ENCODE data around the gene YY1AP1.
"Not testable (repeated sequence)": the region's sequence is repeated elsewhere in the genome, so short reads cannot be mapped to it uniquely, and the experiment has no call there.

- TF ChIP-seq, protein P1, sequence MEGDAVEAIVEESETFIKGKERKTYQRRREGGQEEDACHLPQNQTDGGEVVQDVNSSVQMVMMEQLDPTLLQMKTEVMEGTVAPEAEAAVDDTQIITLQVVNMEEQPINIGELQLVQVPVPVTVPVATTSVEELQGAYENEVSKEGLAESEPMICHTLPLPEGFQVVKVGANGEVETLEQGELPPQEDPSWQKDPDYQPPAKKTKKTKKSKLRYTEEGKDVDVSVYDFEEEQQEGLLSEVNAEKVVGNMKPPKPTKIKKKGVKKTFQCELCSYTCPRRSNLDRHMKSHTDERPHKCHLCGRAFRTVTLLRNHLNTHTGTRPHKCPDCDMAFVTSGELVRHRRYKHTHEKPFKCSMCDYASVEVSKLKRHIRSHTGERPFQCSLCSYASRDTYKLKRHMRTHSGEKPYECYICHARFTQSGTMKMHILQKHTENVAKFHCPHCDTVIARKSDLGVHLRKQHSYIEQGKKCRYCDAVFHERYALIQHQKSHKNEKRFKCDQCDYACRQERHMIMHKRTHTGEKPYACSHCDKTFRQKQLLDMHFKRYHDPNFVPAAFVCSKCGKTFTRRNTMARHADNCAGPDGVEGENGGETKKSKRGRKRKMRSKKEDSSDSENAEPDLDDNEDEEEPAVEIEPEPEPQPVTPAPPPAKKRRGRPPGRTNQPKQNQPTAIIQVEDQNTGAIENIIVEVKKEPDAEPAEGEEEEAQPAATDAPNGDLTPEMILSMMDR (IDR thresholded peaks at IDR 0.05), result not testable (repeated sequence)
- TF ChIP-seq POLR2A, POLR2AphosphoS5 (IDR thresholded peaks at IDR 0.05): not testable (repeated sequence)
Observed at GRCh38 chr1:155661239-155661638, 27.3 kb downstream of the YY1AP1 start.
